ENCODE data around the gene ATP6V1A. TPM values are rescaled to one million over a fixed set of nuclear protein-coding genes. Genes with fewer than 3 reads are reported as not detected.

ATP6V1A gene
- total RNA-seq, 4 donors from 2014 or later = 28.8 to 38.1 (median 34.2) TPM

- WGBS, 2 donors = 0% methylated on average over 1 of the region's 1 CpG
- no peaks in the 10 kb centered on the region for H3K36me3 ChIP-seq
- H3K4me3 ChIP-seq = no peak overlapping the region
- peaks cover 0 to 10% (median 0%) of the 10 kb centered on the region in 4 donors for H3K9me3 ChIP-seq
- no peaks in the 10 kb centered on the region for H3K27me3 ChIP-seq
- no peak for DNase-seq (ENCODE audit: low spot score in 2 of 2)
- no peak for TF ChIP-seq POLR2A (IDR thresholded peaks at IDR 0.05)
- TF ChIP-seq EP300 (IDR thresholded peaks at IDR 0.05) = no peak
- TF ChIP-seq, protein P1, sequence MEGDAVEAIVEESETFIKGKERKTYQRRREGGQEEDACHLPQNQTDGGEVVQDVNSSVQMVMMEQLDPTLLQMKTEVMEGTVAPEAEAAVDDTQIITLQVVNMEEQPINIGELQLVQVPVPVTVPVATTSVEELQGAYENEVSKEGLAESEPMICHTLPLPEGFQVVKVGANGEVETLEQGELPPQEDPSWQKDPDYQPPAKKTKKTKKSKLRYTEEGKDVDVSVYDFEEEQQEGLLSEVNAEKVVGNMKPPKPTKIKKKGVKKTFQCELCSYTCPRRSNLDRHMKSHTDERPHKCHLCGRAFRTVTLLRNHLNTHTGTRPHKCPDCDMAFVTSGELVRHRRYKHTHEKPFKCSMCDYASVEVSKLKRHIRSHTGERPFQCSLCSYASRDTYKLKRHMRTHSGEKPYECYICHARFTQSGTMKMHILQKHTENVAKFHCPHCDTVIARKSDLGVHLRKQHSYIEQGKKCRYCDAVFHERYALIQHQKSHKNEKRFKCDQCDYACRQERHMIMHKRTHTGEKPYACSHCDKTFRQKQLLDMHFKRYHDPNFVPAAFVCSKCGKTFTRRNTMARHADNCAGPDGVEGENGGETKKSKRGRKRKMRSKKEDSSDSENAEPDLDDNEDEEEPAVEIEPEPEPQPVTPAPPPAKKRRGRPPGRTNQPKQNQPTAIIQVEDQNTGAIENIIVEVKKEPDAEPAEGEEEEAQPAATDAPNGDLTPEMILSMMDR (IDR thresholded peaks at IDR 0.05) = no peak
- H3K4me1 ChIP-seq = peaks cover 0 to 4% (median 0%) of the 10 kb centered on the region in 4 donors
- no peak overlapping the region for H3K27ac ChIP-seq
These were observed 84.2 kb downstream of the ATP6V1A start for GRCh38 chr3:113831103-113831355.

GRCh38 chr3:113832477-113833164 is 85.8 kb downstream of the ATP6V1A start:
- no peak for DNase-seq (ENCODE audit: low spot score in 2 of 2)
- TF ChIP-seq, protein P1 (IDR thresholded peaks at IDR 0.05) = no peak
- TF ChIP-seq POLR2A (IDR thresholded peaks at IDR 0.05) (no peak), EP300 (IDR thresholded peaks at IDR 0.05) (no peak)
- WGBS, 2 donors = 60 to 62% methylated on average over 5 of the region's 5 CpGs
- H3K27me3 ChIP-seq = no peaks in the 10 kb centered on the region
- H3K9me3 ChIP-seq = peaks cover 0 to 10% (median 0%) of the 10 kb centered on the region in 4 donors
- no peak overlapping the region for H3K4me3 ChIP-seq
- no peaks in the 10 kb centered on the region for H3K36me3 ChIP-seq
- H3K4me1 ChIP-seq = peaks cover 0 to 4% (median 0%) of the 10 kb centered on the region in 4 donors
- H3K27ac ChIP-seq = no peak overlapping the region

- H3K4me1 ChIP-seq = peaks cover 0 to 11% (median 2%) of the 10 kb centered on the region in 4 donors
- H3K9me3 ChIP-seq = peaks cover 0 to 10% (median 0%) of the 10 kb centered on the region in 4 donors
- H3K27me3 ChIP-seq = no peaks in the 10 kb centered on the region
- H3K27ac ChIP-seq = no peak overlapping the region
- no peaks in the 10 kb centered on the region for H3K36me3 ChIP-seq
- no peak for DNase-seq (ENCODE audit: low spot score in 2 of 2)
- H3K4me3 ChIP-seq = no peak overlapping the region
- TF ChIP-seq POLR2A (IDR thresholded peaks at IDR 0.05) (no peak), EP300 (IDR thresholded peaks at IDR 0.05) (no peak)
- TF ChIP-seq, protein P1 (IDR thresholded peaks at IDR 0.05) = no peak
These were observed 88.1 kb downstream of the ATP6V1A start for GRCh38 chr3:113834983-113835382.

DNA sequence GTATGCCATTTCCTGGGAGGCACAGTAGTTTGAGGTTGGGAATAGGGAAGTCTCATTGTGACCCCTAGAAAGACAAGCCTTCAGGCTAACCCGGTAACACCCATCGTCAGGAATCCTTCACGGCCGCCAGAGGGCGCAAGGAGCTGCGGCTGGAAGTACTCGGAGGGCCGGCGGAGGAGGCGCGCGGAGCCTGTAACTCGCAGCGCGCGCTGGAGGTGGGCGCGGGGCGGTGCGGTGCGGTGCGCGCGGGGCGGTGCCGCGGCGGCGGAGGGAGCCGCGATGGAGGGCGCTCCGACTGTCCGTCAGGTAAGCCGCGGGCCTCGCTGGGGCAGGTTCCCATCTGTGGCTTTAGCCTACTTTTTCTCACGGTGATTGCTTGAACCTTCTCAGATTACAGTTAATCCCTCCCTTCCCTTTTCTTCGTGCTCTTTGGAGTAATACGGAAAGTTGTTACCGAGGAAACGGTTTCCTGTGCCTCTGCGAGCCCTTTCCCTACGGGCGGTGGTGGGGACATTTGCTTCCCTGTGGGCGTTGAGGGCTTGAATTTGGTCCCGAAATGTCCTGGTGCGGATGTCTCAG is 91.9 kb downstream of the ATP6V1A start, which contains the start of gene GRAMD1C:
TSS of gene GRAMD1C (plus strand) at position 158 of the 579 bp plus-strand sequence. CDS start at position 280, 122 bp downstream.
- Histone ChIP-seq H3K27me3 (no peaks in the 10 kb centered on the region), H3K4me1 (peaks cover 0 to 11% (median 0%) of the 10 kb centered on the region in 4 donors), H3K36me3 (no peaks in the 10 kb centered on the region), H3K27ac (peak within 1 kb of the TSS in 2 of 4 donors; percentile 27 to 73), H3K4me3 (peak within 1 kb of the TSS; percentile 33 to 59 (median 45)), H3K9me3 (no peaks in the 10 kb centered on the region)
- 1% methylated on average over 45 to 47 of the region's 48 CpGs for WGBS, 2 donors
- TF ChIP-seq, protein P1 (IDR thresholded peaks at IDR 0.05) = peak; percentile 83 to 90 (median 87)
- TF ChIP-seq EP300 (IDR thresholded peaks at IDR 0.05) = no peak
- peak; percentile 64 to 77 for DNase-seq (ENCODE audit: low spot score in 2 of 2)

GRCh38 chr3:113839551-113839950 is 92.7 kb downstream of the ATP6V1A start:
- DNase-seq (ENCODE audit: low spot score in 2 of 2) = no peak
- no peak for TF ChIP-seq EP300 (IDR thresholded peaks at IDR 0.05)
- TF ChIP-seq POLR2A (IDR thresholded peaks at IDR 0.05) = no peak
- TF ChIP-seq, protein P1 (IDR thresholded peaks at IDR 0.05) = no peak
- Histone ChIP-seq H3K36me3 (no peaks in the 10 kb centered on the region), H3K4me3 (peak overlapping the region in 1 of 4 donors; percentile 59), H3K9me3 (no peaks in the 10 kb centered on the region), H3K27ac (no peak overlapping the region), H3K4me1 (peaks cover 0 to 11% (median 0%) of the 10 kb centered on the region in 4 donors), H3K27me3 (no peaks in the 10 kb centered on the region)
- WGBS, 2 donors = 64 to 68% methylated on average over 2 of the region's 2 CpGs

All from tibial nerve (tissue), 4 donors.